Measurements from ENCODE around the gene CCNE1. TPM values are rescaled to one million over a fixed set of nuclear protein-coding genes. Genes with fewer than 3 reads are reported as not detected.

Gene CCNE1
- total and polyA plus RNA-seq, 2 of the 13 experiments (the other 11 are each of a cell fraction or from before 2014, with no cell fraction given), result 16.0 to 50.6 TPM

- 0 out of 2 replicates have a peak, but pooled peaks have one; percentile 47 for TF ChIP-seq SATB2 (CRISPR knock-in tag; IDR thresholded peaks at IDR 0.05)
- TF ChIP-seq MXD4 (CRISPR knock-in tag; IDR thresholded peaks at IDR 0.05), result peak; percentile 80; the same call in 1 of the 2 replicates
- peak; percentile 43; the same call in 1 of the 2 replicates for TF ChIP-seq ZNF143 (CRISPR knock-in tag; IDR thresholded peaks at IDR 0.05)
- TF ChIP-seq TAF1 (CRISPR knock-in tag; IDR thresholded peaks at IDR 0.05), result peak; percentile 15; the same call in 1 of the 2 replicates
- TF ChIP-seq ZNF547 (CRISPR knock-in tag; IDR thresholded peaks at IDR 0.05), result no peak
- no peak for TF ChIP-seq ZNF557 (CRISPR knock-in tag; IDR thresholded peaks at IDR 0.05)
- peak; percentile 37 for TF ChIP-seq ZNF687 (CRISPR knock-in tag; IDR thresholded peaks at IDR 0.05)
- peak; percentile 95 for TF ChIP-seq RFX5 (IDR thresholded peaks at IDR 0.05; ENCODE audit: low read depth, low read length)
- TF ChIP-seq TEAD3 (CRISPR knock-in tag; optimal IDR thresholded peaks at IDR 0.05; ENCODE audit: borderline replicate concordance), result peak; percentile 20
- no peak for TF ChIP-seq ZNF383 (CRISPR knock-in tag; IDR thresholded peaks at IDR 0.05; ENCODE audit: borderline replicate concordance)
- TF ChIP-seq DRAP1 (CRISPR knock-in tag; IDR thresholded peaks at IDR 0.05), result peak; percentile 71
- peak; percentile 47; the same call in 1 of the 2 replicates for TF ChIP-seq HOXD1 (CRISPR knock-in tag; IDR thresholded peaks at IDR 0.05)
- TF ChIP-seq FOXA1 (IDR thresholded peaks at IDR 0.05), result no peak
- peak; percentile 82 for TF ChIP-seq FOXA1 (CRISPR knock-in tag; IDR thresholded peaks at IDR 0.05)
- peak; percentile 72 to 83 for TF ChIP-seq POLR2A (IDR thresholded peaks at IDR 0.05; ENCODE audit: insufficient read depth in 1 of 2, low read depth in 2 of 2, low read length in 2 of 2)
- no peak for TF ChIP-seq ZHX2 (IDR thresholded peaks at IDR 0.05; ENCODE audit: low read depth)
- no peak for TF ChIP-seq ZHX2 (CRISPR knock-in tag; IDR thresholded peaks at IDR 0.05; ENCODE audit: borderline replicate concordance)
- TF ChIP-seq ZNF605 (CRISPR knock-in tag; IDR thresholded peaks at IDR 0.05), result peak; percentile 69
- no peak for TF ChIP-seq BRD4 (CRISPR knock-in tag; IDR thresholded peaks at IDR 0.05)
- peak in 1 of 2 experiments; percentile 24; a peak in 1 of 4 replicates for TF ChIP-seq EP300 (IDR thresholded peaks at IDR 0.05; ENCODE audit: low read depth in 2 of 2, low read length in 2 of 2)
- TF ChIP-seq EP300 (CRISPR knock-in tag; IDR thresholded peaks at IDR 0.05; ENCODE audit: borderline replicate concordance), result no peak
- TF ChIP-seq ZNF430 (CRISPR knock-in tag; IDR thresholded peaks at IDR 0.05), result 0 out of 2 replicates have a peak, but pooled peaks have one; percentile 34
Measured at GRCh38 chr19:29841559-29842367, 30.0 kb downstream of the CCNE1 start (continued).
